ENCODE measurements around the gene UBE2L5. TPM values are rescaled to one million over a fixed set of nuclear protein-coding genes. Genes with fewer than 3 reads are reported as not detected.

Gene UBE2L5
- under 1 TPM in 2 of 4 donors, not detected in 2; 0.66 to 0.75 TPM for total RNA-seq

DNA sequence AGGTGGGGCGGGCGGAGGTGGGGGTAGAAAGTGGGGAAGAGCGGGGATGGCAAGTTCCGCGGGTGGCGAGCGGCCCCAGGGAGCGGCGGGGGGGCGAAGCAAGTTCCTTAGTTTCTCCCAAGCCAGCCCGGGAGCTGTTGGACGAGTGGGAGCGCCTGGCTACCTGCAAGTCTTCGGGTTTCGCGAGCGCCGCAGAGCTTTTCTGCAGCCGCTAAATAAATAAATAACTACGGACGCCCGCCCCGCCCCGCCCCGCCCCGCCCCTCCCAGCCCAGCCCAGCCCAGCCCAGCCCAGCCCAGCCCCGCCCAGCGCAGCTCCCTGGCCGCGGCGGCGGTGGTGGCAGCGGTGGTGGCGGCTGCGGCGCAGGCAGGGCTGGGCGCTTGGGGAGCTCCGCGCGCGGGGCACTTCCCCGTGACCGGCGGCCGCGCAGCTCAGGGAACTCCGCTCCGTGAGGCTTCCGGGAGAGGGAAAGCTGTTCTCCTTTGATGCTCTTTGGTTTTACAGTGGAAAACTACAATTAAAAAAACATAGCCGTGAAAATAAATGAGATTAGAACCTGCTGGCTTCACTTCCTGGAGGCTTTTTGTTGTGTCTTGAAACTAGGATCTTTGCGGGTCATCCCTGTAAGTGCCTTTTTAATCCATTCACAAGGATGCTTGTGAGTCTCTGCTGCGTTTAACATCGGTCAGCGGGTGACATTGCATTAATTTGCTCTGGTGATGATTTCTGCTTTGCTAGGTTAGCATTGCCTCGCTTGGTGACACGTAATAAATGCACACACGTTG, at the start of gene UBE2L5:
UBE2L5 (plus strand) TSS at position 440 of the 786 bp plus-strand sequence. CDS start 5,498 bp downstream, outside the sequence.
- TF ChIP-seq, protein P1, sequence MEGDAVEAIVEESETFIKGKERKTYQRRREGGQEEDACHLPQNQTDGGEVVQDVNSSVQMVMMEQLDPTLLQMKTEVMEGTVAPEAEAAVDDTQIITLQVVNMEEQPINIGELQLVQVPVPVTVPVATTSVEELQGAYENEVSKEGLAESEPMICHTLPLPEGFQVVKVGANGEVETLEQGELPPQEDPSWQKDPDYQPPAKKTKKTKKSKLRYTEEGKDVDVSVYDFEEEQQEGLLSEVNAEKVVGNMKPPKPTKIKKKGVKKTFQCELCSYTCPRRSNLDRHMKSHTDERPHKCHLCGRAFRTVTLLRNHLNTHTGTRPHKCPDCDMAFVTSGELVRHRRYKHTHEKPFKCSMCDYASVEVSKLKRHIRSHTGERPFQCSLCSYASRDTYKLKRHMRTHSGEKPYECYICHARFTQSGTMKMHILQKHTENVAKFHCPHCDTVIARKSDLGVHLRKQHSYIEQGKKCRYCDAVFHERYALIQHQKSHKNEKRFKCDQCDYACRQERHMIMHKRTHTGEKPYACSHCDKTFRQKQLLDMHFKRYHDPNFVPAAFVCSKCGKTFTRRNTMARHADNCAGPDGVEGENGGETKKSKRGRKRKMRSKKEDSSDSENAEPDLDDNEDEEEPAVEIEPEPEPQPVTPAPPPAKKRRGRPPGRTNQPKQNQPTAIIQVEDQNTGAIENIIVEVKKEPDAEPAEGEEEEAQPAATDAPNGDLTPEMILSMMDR (IDR thresholded peaks at IDR 0.05; ENCODE audit: low read depth) = no peak

DNA sequence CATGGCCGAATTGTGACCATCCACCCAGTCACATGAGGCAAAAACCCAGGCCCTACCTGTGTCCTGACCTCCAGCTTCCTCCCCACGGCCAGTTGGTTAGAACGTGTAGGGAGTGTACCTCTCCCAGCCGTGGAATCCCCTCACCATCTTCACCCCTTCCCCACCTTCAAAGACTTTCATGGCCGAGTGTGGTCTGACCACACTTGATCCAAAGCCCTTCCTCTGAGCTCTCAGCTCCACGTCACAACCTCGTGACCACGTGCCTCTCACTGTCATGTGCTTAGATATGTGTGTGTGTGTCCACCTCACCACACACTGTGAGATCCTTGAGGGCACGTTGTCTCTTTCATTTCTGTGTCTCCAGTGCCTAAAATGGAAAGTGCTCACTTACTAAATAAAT, 48.6 kb upstream of the UBE2L5 start:
- TF ChIP-seq, protein P1 (IDR thresholded peaks at IDR 0.05; ENCODE audit: low read depth) = no peak

DNA sequence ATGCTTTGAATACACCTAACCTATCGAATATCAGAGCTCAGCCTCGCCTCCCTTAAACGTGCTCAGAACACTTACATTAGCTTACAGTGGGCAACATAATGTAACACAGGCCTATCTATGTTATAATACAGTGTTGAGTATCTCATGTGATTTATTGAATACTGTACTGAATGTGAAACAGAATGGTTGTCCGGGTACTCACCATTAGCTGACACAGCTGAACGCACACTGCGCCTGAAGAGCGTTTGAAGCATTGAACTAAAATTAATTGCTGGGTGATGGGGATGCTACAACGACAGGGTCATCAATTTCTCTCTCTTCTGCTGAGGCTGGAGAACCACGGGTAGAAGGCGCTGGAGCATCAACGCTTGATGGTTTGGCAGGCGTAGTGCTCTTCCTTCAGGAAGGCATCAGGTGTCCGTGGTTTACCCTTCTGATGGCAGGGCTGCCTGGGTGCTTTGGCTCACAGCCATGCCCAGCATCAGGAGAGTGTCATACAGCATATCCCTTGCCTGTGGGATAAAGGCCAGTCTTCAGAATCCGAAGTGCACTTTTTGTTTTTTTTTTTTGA, 46.9 kb upstream of the UBE2L5 start:
- TF ChIP-seq, protein P1 (IDR thresholded peaks at IDR 0.05; ENCODE audit: low read depth) = no peak

DNA sequence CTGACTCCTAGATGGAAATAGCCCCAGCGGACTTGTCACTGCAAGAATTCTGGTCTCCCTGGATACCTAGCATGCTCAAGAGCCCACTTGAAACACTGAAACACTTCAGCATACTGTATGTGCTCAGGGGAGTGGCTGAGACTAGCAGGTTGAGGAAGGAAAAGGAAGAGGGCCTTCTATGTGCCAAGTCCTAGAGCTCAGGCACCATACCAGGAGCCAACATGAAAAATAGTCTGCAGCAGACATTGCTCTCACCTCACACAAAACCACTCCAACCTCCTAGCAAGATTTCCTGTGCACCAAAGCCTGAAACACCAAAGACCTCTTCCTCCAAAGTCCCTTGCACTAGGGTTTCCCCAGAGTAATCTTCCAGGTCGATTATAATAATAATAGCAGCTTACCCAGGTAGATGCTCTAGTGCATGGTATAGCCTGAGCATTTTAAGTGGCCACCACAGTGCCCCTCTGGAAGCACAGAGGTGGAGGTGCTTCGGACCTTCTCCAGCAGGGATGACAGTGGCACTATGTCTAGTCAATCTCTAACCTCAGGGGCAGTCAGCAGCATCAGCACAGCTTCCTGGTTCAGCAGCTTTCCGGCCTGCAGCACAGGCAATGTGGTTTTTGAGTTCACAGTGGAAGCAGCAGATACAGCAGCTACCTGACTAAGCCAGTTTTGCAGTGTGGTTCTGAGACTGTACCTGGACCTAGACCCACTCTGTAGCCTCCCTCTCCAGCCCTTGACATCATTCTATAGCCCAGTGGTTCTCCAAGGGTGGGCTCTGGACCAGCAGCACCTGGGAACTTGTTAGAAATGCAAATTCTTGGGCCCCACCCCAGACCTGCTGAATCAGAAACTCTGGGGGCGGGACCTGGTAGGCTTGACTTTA, 45.6 kb upstream of the UBE2L5 start:
- TF ChIP-seq, protein P1 (IDR thresholded peaks at IDR 0.05; ENCODE audit: low read depth) = no peak

DNA sequence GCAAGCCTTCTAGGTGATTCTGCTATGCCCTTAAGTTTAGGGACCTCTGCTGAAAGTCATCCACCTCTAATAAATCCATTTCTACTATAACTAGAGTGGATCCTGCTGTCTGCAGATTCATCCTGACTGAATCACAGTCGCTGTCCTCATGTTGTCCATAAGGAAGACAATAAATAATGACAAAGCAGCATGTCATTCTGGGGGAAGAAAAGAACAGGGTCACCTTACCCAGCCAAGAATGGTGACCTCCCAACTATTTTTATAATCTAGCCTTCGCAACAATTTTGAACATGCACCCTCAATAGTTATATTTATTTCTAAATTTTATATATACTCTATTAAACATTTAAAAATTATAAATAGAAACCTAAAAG, 45.0 kb upstream of the UBE2L5 start:
- TF ChIP-seq, protein P1 (IDR thresholded peaks at IDR 0.05; ENCODE audit: low read depth) = no peak

DNA sequence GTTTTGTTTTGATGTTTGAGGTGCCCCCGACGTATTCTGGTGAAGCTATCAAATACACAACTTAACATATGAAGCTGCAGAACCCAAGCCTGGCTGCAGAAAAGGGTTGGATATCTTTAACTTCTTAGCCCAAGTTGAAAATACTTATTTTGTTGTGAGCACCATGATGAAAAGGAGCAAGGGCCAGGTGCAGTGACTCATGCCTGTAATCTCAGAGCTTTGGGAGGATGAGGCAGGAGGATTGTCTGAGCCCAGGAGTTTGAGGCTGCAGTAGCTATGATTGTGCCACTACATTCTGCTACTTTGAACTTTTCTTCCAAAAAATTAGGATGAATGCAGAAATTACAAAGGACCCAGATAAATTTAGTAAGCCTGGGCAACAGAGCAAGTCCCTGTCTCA, 44.1 kb upstream of the UBE2L5 start:
- TF ChIP-seq, protein P1 (IDR thresholded peaks at IDR 0.05; ENCODE audit: low read depth) = no peak

DNA sequence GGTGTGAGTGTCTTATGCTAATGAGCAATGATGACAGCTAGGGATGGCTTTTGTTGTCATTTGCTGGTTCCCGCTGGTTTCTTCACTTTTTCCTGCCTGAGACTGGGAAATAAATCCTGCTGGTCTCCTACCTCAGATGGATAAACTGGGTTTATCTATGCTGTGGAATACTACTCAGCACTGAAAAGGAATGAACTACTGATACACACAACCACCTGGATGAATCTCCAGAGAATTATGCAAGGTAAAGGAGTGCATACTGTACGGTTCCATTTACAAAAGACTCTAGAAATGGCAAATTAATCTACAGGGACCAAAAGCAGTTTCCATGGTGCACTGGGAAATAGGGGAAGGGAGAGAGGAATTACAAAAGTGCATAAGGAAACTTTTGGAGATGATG, 41.2 kb upstream of the UBE2L5 start:
- TF ChIP-seq, protein P1 (IDR thresholded peaks at IDR 0.05; ENCODE audit: low read depth) = no peak

All from subcutaneous adipose tissue (tissue), 4 donors.